GM12878 (cell line): ENCODE measurements around the gene CPVL. TPM values are rescaled to one million over a fixed set of nuclear protein-coding genes. Genes with fewer than 3 reads are reported as not detected.

ENCODE experiments used
- ATAC-seq: fragments of 200-7000 bp; cut with Tn5 transposase; 3 replicates; pipeline ENCODE4 v1.9.1; 2020; ENCODE audit warnings: mild to moderate bottlenecking, moderate library complexity
- BruUV-seq: library from RNA; stranded (reverse); fragments of 400-500 nt; replicated peaks from 2 replicates; lab custom pipeline; 2021; lab: Mats Ljungman, UMichigan
- CTCF ChIA-PET: fragments of 300-600 bp; sonication (Branson Sonifier 250); formaldehyde crosslinking; extraction: SDS; loops from one replicate; lab custom pipeline; 2021; ENCODE audit warnings: inconsistent platforms; lab: Yijun Ruan, JAX
- POLR2A ChIA-PET: fragments of 350-600 bp; formaldehyde crosslinking; extraction: SDS; loops from one replicate; lab custom pipeline; 2021; ENCODE audit warnings: inconsistent platforms; lab: Charles Lee
- RAD21 ChIA-PET: fragments of 300-600 bp; sonication (Branson Sonifier 250); formaldehyde crosslinking; loops from one replicate; lab custom pipeline; 2023; ENCODE audit warnings: antibody characterized with exemption; ENCODE audit not compliant: unreplicated experiment; lab: Charles Lee
- SMC1A ChIA-PET: fragments of 300-600 bp; sonication (Branson Sonifier 250); formaldehyde crosslinking; loops from one replicate; lab custom pipeline; 2023; ENCODE audit not compliant: unreplicated experiment, uncharacterized antibody; lab: Charles Lee
- DNase-seq: peaks from one replicate; pipeline ENCODE4 v3.0.0-alpha.2; 2011; ENCODE audit warnings: low read depth, low spot score
- FAIRE-seq: peaks from 3 replicates; lab custom pipeline; 2011; peaks lifted over from hg19 to GRCh38; lab: Jason Lieb, UNC
- H2AFZ ChIP-seq: 2 replicates; pipeline ENCODE4 v1.6.0; 2011; ENCODE audit warnings: low read depth, low read length, control low read depth; ENCODE audit not compliant: control insufficient read depth
- H3K27ac ChIP-seq: 2 replicates; pipeline ENCODE4 v1.5.1; 2011; ENCODE audit warnings: control low read depth; ENCODE audit not compliant: control insufficient read depth, insufficient read depth
- H3K27me3 ChIP-seq, 2 experiments: replicated peaks in 1 of 2; 2 replicates each; pipeline versions ENCODE4 v1.6.0 to v1.6.1; 2011; ENCODE audit warnings: low read length in 1 of 2; ENCODE audit not compliant: control insufficient read depth in 2 of 2, insufficient read depth in 2 of 2
- H3K36me3 ChIP-seq, 2 experiments: 2 replicates each; pipeline ENCODE4 v1.5.1; 2011; ENCODE audit warnings: low read length in 1 of 2; ENCODE audit not compliant: control insufficient read depth in 2 of 2, insufficient read depth in 2 of 2
- H3K4me1 ChIP-seq: 2 replicates; pipeline ENCODE4 v1.6.1; 2011; ENCODE audit warnings: mild to moderate bottlenecking, low read length, moderate library complexity, mixed read lengths; ENCODE audit not compliant: control insufficient read depth, insufficient read depth
- H3K4me2 ChIP-seq: 2 replicates; pipeline ENCODE4 v1.6.0; 2011; ENCODE audit warnings: control low read depth; ENCODE audit not compliant: control insufficient read depth, insufficient read depth
- H3K4me3 ChIP-seq: fragments of 200-600 bp; sonication (generic); 2 replicates; pipeline ENCODE4 v1.5.1; 2016
- H3K79me2 ChIP-seq: 2 replicates; pipeline ENCODE4 v1.6.0; 2011; ENCODE audit warnings: low read length; ENCODE audit not compliant: control insufficient read depth, insufficient read depth
- H3K9ac ChIP-seq: 2 replicates; pipeline ENCODE4 v1.8.0; 2011; ENCODE audit warnings: low read length, control low read depth, mixed read lengths; ENCODE audit not compliant: control insufficient read depth, insufficient read depth
- H3K9me3 ChIP-seq: replicated peaks from 3 replicates; pipeline ENCODE4 v1.5.1; 2011; ENCODE audit warnings: mild to moderate bottlenecking, low read length; ENCODE audit not compliant: control insufficient read depth, insufficient read depth
- H4K20me1 ChIP-seq: 2 replicates; pipeline ENCODE4 v1.6.0; 2011; ENCODE audit not compliant: control insufficient read depth, insufficient read depth
- CEBPZ ChIP-seq: fragments of 150-350 bp; IDR thresholded peaks from 2 replicates; pipeline ENCODE4 v1.6.1; 2016; ENCODE audit warnings: low read depth, low read length
- EZH2 ChIP-seq: IDR thresholded peaks from 2 replicates; pipeline ENCODE4 v1.6.1; 2012; ENCODE audit warnings: low read depth, mild to moderate bottlenecking, control low read depth, inconsistent platforms, low read length, borderline replicate concordance; ENCODE audit not compliant: control insufficient read depth
- HDAC2 ChIP-seq: fragments of 200-600 bp; sonication (generic); IDR thresholded peaks from 2 replicates; pipeline ENCODE4 v1.6.1; 2017
- JUND ChIP-seq: IDR thresholded peaks from 2 replicates; pipeline ENCODE4 v1.6.1; 2012; ENCODE audit warnings: low read depth, mild to moderate bottlenecking, low read length, improper control_type of control experiment, moderate library complexity
- KDM1A ChIP-seq: fragments of 200-600 bp; sonication (generic); IDR thresholded peaks from 2 replicates; pipeline ENCODE4 v1.6.1; 2016; ENCODE audit warnings: borderline replicate concordance
- MTA3 ChIP-seq: IDR thresholded peaks from 2 replicates; pipeline ENCODE4 v1.6.1; 2012; ENCODE audit warnings: low read length, inconsistent platforms, borderline replicate concordance
- PKNOX1 ChIP-seq: fragments of 450-650 bp; IDR thresholded peaks from 2 replicates; pipeline ENCODE4 v1.6.1; 2016; ENCODE audit warnings: mild to moderate bottlenecking
- POLR2AphosphoS2 ChIP-seq: IDR thresholded peaks from 2 replicates; pipeline ENCODE4 v1.6.1; 2011; ENCODE audit warnings: low read depth, mild to moderate bottlenecking, low read length, improper control_type of control experiment, moderate library complexity
- RCOR1 ChIP-seq: conservative IDR thresholded peaks from 2 replicates; pipeline ENCODE4 v1.6.1; 2012; ENCODE audit warnings: low read depth, low read length, improper control_type of control experiment
- SIX5 ChIP-seq: IDR thresholded peaks from 2 replicates; pipeline ENCODE4 v1.6.1; 2011; ENCODE audit warnings: mild to moderate bottlenecking, low read depth, low read length, moderate library complexity; ENCODE audit not compliant: severe bottlenecking
- ZNF384 ChIP-seq: IDR thresholded peaks from 2 replicates; pipeline ENCODE4 v1.6.1; 2012; ENCODE audit warnings: low read depth, mild to moderate bottlenecking, low read length, improper control_type of control experiment, borderline replicate concordance
- WGBS: methylation state at CpG from one replicate; pipeline ENCODE4 v1.1.6; 2016; ENCODE audit warnings: low lambda C conversion rate; ENCODE audit not compliant: insufficient replicate concordance, insufficient coverage; ENCODE audit errors: missing lambda C conversion rate; 5-methylcytosine and 5-hydroxymethylcytosine counted together
- in situ Hi-C: fragments of 300-500 bp; cut with MboI; formaldehyde crosslinking; loops from 9 replicates; pipeline ENCODE4 v1.14.3; 2018; ENCODE audit warnings: mixed read lengths
- intact Hi-C: fragments of 100-400 bp; cut with micrococcal nuclease; formaldehyde crosslinking; loops from one replicate; pipeline ENCODE4 v1.14.2; 2022; ENCODE audit not compliant: unreplicated experiment
- polyA plus RNA-seq, 11 experiments: library from polyadenylated mRNA; depleted of rRNA in 4 of 11; unstranded in 6 of 11; stranded (reverse) in 5 of 11; fragments of >200 nt; fragmentation: Nextera tagmentation in 4 of 11; fragmentation: Illumina TruSeq in 1 of 11; extraction: Ambion mirVana in 4 of 11; extraction: Trizol in 1 of 11; gene quantifications; 1 replicate in 1 of 11; 2 replicates in 10 of 11; pipeline versions ENCODE4 v1.2.1 to v1.2.3, GENCODE V29; 2011 to 2016; ENCODE audit warnings: inconsistent platforms in 2 of 11, missing spikeins in 2 of 11, low read depth in 1 of 11
- total RNA-seq, 4 experiments: library from RNA; depleted of rRNA in 3 of 4; stranded (reverse); fragments of >200 nt in 3 of 4; fragmentation: Illumina TruSeq in 1 of 4; extraction: Trizol in 1 of 4; gene quantifications; 2 replicates each; pipeline versions ENCODE4 v1.2.1 to v1.2.3, GENCODE V29; 2013 to 2021
- TF ChIP-seq, protein P1 (sequence below): fragments of 450-650 bp; IDR thresholded peaks from 2 replicates; pipeline ENCODE4 v1.6.1; 2017; ENCODE audit warnings: mild to moderate bottlenecking, low read depth, inconsistent platforms; ENCODE audit not compliant: poor library complexity, severe bottlenecking
- TF ChIP-seq, protein P2 (sequence below): fragments of 450-650 bp; IDR thresholded peaks from 2 replicates; pipeline ENCODE4 v1.6.1; 2017; ENCODE audit warnings: mild to moderate bottlenecking, moderate library complexity

CPVL gene
- total and polyA plus RNA-seq, 10 of the 15 experiments (the other 5 are each of a cell fraction or from before 2014, with no cell fraction given) = 0.59 TPM; not detected in 9

DNA sequence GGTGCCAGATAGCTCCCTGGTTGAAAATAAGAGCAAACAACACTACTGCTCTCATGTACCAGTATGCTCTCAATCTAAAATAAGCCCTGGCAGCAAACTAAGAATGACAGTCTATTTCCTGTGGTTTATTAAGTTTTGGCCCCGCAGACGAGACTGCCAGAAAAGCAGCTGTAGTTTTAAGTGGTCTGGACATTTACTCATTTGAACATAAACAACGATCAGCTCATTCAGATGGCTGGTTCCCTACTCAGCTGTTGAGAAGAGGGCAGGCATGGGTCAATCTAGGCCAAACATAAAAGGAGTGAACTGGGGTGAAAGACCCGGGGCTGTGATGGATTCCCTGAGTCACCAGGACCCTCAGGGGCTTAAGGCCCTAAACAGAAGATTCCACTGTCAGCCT is 192.7 kb downstream of the CPVL start:
- no TSS peak for BruUV-seq
- TF ChIP-seq, protein P1, sequence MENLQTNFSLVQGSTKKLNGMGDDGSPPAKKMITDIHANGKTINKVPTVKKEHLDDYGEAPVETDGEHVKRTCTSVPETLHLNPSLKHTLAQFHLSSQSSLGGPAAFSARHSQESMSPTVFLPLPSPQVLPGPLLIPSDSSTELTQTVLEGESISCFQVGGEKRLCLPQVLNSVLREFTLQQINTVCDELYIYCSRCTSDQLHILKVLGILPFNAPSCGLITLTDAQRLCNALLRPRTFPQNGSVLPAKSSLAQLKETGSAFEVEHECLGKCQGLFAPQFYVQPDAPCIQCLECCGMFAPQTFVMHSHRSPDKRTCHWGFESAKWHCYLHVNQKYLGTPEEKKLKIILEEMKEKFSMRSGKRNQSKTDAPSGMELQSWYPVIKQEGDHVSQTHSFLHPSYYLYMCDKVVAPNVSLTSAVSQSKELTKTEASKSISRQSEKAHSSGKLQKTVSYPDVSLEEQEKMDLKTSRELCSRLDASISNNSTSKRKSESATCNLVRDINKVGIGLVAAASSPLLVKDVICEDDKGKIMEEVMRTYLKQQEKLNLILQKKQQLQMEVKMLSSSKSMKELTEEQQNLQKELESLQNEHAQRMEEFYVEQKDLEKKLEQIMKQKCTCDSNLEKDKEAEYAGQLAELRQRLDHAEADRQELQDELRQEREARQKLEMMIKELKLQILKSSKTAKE = no peak
- TF ChIP-seq RCOR1 (no peak), POLR2AphosphoS2 (no peak), KDM1A (no peak), CEBPZ (no peak), SIX5 (no peak), EZH2 (no peak), ZNF384 (no peak), JUND (no peak), MTA3 (no peak), HDAC2 (no peak), PKNOX1 (no peak)
- TF ChIP-seq, protein P2, sequence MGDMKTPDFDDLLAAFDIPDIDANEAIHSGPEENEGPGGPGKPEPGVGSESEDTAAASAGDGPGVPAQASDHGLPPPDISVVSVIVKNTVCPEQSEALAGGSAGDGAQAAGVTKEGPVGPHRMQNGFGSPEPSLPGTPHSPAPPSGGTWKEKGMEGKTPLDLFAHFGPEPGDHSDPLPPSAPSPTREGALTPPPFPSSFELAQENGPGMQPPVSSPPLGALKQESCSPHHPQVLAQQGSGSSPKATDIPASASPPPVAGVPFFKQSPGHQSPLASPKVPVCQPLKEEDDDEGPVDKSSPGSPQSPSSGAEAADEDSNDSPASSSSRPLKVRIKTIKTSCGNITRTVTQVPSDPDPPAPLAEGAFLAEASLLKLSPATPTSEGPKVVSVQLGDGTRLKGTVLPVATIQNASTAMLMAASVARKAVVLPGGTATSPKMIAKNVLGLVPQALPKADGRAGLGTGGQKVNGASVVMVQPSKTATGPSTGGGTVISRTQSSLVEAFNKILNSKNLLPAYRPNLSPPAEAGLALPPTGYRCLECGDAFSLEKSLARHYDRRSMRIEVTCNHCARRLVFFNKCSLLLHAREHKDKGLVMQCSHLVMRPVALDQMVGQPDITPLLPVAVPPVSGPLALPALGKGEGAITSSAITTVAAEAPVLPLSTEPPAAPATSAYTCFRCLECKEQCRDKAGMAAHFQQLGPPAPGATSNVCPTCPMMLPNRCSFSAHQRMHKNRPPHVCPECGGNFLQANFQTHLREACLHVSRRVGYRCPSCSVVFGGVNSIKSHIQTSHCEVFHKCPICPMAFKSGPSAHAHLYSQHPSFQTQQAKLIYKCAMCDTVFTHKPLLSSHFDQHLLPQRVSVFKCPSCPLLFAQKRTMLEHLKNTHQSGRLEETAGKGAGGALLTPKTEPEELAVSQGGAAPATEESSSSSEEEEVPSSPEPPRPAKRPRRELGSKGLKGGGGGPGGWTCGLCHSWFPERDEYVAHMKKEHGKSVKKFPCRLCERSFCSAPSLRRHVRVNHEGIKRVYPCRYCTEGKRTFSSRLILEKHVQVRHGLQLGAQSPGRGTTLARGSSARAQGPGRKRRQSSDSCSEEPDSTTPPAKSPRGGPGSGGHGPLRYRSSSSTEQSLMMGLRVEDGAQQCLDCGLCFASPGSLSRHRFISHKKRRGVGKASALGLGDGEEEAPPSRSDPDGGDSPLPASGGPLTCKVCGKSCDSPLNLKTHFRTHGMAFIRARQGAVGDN = no peak

More for the DNA sequence above, 192.7 kb downstream of the CPVL start:
- Histone ChIP-seq H2AFZ (no peak overlapping the region), H3K4me1 (no peaks in the 10 kb centered on the region), H4K20me1 (no peaks in the 10 kb centered on the region), H3K27me3 (peaks cover 11 to 17% of the 10 kb centered on the region in 2 experiments), H3K9me3 (peaks cover 3% of the 10 kb centered on the region; the same call in 2 of the 3 replicates), H3K4me3 (no peak overlapping the region), H3K79me2 (no peaks in the 10 kb centered on the region), H3K36me3 (no peaks in the 10 kb centered on the region), H3K9ac (no peak overlapping the region), H3K27ac (no peak overlapping the region), H3K4me2 (no peak overlapping the region)
- in situ Hi-C loops = no loop called here
- ChIA-PET RAD21 (no interaction called here), POLR2A (no interaction called here), CTCF (interaction anchor here (0.6 kb wide), 1 partner anchor 437 kb away, joined by 3 read pairs; no protein-coding TSS in a partner anchor), SMC1A (no interaction called here)
- ATAC-seq = no peak
- DNase-seq = no peak
- no peak for FAIRE-seq
- 0% methylated on average over 4 of the region's 4 CpGs for WGBS
- intact Hi-C loops = no loop called here
